ENCODE results near the gene EVPL. TPM values are rescaled to one million over a fixed set of nuclear protein-coding genes. Genes with fewer than 3 reads are reported as not detected.

EVPL gene
- total and polyA plus RNA-seq, 2 donors: 9.0 to 12.5 TPM

DNA sequence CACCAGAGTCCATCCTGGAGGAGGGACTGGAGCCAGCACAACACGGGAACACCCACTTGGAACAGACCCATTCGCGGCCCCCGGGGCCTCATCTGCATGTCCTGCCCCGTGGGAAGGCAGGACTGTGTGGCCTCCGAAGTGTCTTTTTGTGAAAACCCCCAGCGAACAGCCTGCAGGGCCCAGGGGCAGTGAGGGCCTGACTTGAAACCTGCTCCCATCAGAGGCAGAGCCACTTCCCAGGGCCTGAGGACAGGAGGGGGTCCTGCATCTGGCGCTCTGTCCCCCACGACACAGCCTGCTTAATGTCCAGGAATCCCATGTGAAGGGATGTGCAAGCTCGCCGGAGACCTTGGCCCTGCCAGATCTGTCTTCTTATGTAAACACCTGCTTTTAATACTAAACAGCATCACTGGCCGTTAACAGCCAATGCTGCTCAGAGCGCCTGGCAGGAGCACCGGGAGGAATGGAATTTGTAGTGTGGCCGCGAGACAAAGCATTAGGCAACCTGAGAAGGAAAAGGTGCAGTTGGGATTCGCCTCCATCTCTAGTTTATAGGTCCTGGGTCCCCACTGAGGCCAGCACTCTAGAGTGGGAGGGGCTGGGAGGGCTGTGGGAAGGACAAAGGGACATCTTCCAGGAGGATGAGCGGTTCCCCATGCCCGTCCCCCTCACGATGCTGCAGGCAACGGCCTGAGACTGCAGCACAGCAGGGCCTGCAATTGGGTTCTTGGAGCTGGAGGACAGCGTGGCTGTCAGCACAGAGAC lies 9.6 kb upstream of the EVPL start:
- WGBS: 29% methylated on average over 22 of the region's 22 CpGs

DNA sequence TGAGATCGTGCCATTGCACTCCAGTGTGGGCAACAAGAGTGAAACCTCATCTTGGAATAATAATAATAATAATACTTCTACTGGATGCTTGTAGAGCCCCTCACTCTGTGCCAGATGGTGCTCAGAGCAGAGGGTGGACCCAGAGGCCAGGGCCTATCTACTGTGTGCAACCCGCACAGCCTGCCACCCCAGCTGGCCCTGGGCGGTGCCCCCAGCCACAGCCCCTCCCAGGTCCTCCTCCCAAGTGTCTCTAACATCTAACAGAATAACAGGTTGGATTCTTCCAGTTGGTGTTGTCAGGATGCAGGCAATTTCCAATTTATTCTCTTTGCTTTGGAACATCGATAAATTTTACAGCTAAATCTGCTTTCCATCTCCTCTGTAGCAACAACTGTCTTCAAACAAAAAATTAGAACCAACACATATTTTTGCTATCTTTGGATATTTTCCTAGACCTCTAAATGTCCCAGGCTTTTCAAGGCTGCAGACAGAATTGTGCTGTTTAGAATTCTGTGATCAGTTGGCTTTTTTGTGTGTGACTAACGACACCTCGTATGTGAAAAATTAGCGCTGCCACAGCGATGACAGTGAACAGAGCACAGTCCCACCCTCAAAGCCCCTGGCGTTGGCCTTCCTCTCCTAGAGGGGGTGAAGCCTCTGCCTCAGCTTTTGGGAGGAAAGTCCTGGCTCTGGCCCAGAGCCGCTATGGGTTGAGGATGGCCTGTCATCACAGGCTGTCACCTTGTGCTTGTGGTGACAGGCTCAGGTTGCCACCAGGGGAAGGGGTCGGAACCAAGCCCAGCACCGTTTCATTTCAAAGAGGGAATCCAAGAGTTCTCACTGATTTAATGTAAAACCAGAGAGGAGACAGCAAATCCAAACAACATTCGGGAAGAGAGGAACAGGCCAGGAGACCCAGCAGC lies 7.6 kb upstream of the EVPL start:
- 47% methylated on average over 13 of the region's 13 CpGs for WGBS

More for the DNA sequence above, 9.6 kb upstream of the EVPL start:
- no peak overlapping the region for H3K4me3 ChIP-seq (ENCODE audit: low read depth, low read length)
- H3K36me3 ChIP-seq (ENCODE audit: insufficient read depth): peaks cover 7% of the 10 kb centered on the region
- no peaks in the 10 kb centered on the region for H3K4me1 ChIP-seq (ENCODE audit: insufficient read depth)
- H3K27ac ChIP-seq (ENCODE audit: low read depth): no peak overlapping the region
- no peak for DNase-seq (ENCODE audit: extremely low spot score)

DNA sequence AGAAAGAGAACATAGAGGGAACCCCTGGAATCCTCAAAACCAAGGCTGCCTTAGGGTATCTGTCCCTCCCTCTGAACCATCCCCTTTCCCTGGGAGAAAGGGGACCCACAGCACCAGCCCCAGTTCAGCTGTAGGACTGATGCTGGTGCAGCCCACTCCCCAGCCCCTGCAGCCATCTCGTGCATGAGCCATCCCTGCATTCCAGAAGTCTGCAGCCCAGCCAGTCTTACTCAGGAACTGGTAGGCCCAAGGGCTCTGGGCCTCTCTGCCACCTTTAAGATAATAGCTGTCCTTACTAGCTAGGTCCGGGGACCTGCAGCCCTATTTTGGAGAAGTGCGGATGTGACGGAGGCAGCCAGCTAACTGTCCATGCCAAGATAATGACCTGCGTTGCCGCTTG lies 6.0 kb upstream of the EVPL start:
- Histone ChIP-seq H3K4me3 (ENCODE audit: low read depth, low read length) (no peak overlapping the region), H3K4me1 (ENCODE audit: insufficient read depth) (no peaks in the 10 kb centered on the region), H3K36me3 (ENCODE audit: insufficient read depth) (no peaks in the 10 kb centered on the region), H3K27ac (ENCODE audit: low read depth) (no peak overlapping the region)
- WGBS: 97% methylated on average over 6 of the region's 6 CpGs
- DNase-seq (ENCODE audit: extremely low spot score): no peak

More for the DNA sequence above, 7.6 kb upstream of the EVPL start:
- no peaks in the 10 kb centered on the region for H3K4me1 ChIP-seq (ENCODE audit: insufficient read depth)
- no peak overlapping the region for H3K27ac ChIP-seq (ENCODE audit: low read depth)
- DNase-seq (ENCODE audit: extremely low spot score): no peak
- H3K4me3 ChIP-seq (ENCODE audit: low read depth, low read length): no peak overlapping the region
- H3K36me3 ChIP-seq (ENCODE audit: insufficient read depth): no peaks in the 10 kb centered on the region

DNA sequence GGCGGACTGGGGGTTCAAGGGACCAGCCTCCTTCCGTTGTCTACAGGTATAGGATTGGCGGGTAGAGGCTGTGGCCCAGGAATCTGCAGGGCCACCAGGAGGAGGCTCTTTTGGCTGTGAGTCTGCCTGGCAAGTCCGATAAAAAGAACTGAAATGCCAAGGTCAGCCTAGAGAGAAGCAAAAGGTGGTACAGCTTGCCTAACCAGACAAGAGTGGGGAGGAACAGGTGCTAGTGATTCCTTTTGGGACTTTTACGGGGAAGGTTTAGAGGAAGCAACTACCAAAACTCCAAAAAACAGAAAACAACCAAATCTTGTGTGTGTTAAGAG lies 5.6 kb upstream of the EVPL start:
- Histone ChIP-seq H3K4me1 (ENCODE audit: insufficient read depth) (no peaks in the 10 kb centered on the region), H3K4me3 (ENCODE audit: low read depth, low read length) (no peak overlapping the region), H3K36me3 (ENCODE audit: insufficient read depth) (no peaks in the 10 kb centered on the region), H3K27ac (ENCODE audit: low read depth) (no peak overlapping the region)
- DNase-seq (ENCODE audit: extremely low spot score): no peak
- WGBS: 96% methylated on average over 5 of the region's 5 CpGs

DNA sequence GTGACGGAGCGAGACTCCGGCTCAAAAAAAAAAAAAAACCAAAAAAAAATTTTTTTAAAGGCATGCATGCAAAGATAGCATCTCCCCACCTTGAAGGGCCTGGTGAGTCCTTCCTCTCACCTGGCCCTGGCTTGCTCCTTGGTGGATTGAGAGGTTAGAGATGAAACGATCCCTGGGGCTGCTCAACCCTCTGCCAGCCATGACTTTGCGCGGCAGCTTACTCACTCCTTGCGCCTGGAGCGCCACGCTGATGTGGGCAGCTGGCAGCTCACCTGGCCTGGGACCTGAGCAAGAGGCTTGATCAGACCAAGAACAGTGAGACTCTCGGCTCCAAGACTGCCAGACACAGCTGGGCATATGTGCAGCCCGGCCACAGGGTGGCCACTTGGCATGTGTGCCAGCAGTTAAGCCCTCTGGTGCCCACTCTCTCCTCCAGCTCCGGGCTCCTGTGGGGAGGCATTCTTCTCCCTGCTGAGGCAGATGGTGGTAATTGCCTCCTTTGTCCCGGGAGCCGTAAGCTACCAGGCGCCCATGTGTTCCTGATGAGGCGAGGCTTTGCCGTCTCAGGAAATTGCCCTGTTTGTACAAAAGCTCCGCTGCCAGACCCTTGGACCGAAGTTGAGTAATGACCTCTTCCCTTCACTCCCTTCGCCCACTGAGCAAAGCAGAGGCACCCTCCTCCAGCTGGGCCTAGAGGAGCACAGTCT lies 5.1 kb upstream of the EVPL start:
- no peak for DNase-seq (ENCODE audit: extremely low spot score)
- no peaks in the 10 kb centered on the region for H3K4me1 ChIP-seq (ENCODE audit: insufficient read depth)
- no peak overlapping the region for H3K27ac ChIP-seq (ENCODE audit: low read depth)
- WGBS: 87% methylated on average over 20 of the region's 20 CpGs
- H3K36me3 ChIP-seq (ENCODE audit: insufficient read depth): no peaks in the 10 kb centered on the region
- H3K4me3 ChIP-seq (ENCODE audit: low read depth, low read length): no peak overlapping the region

DNA sequence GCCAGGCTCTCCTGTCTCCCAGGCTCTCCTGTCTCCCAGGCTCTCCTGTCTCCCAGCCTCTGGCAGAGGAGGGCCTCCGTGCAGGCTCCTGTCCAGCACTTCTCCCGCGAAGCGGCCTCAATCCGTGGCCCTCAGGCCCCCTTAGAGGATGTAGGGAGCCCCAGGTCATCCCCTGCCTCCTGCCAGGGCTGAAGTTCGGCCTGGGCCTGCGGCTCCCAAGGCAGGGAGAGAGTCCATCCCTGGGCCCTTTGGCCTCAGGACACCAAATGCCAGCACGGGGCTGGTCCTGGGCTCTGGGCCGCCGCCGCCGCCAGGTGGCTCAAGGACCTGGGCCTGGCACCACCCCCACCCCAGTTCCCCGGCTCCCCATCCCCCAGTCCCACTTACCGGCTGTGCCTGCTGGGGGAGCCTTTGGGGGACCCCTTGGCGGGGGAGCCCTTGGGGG lies 370 bp downstream of the EVPL start:
- Histone ChIP-seq H3K4me1 (ENCODE audit: insufficient read depth) (no peaks in the 10 kb centered on the region), H3K27ac (ENCODE audit: low read depth) (peak overlapping the region; percentile 69), H3K36me3 (ENCODE audit: insufficient read depth) (no peaks in the 10 kb centered on the region), H3K4me3 (ENCODE audit: low read depth, low read length) (peak overlapping the region; percentile 16)
- DNase-seq (ENCODE audit: extremely low spot score): no peak
- WGBS: 64% methylated on average over 15 of the region's 15 CpGs

DNA sequence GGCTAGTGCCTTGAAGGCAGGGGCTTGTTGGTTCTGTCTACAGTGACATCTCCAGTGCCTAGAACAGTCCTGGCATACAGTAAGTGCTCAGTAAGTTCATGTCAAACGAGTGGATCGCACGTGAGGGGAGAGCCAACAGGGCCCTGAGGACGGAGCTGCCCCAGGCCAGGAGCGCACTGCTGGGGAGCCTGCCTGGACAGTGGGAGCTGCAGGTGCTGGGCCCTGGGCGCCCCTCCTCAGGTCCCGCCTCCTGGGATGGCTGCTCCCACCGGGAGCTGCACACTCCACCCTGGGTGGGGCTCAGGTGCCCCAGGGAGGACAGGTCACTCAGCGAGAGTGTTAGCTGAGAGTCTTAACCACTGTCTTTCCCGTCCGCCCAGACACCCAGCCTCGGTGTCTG lies 1.8 kb downstream of the EVPL start:
- no peak overlapping the region for H3K27ac ChIP-seq (ENCODE audit: low read depth)
- DNase-seq (ENCODE audit: extremely low spot score): no peak
- H3K4me1 ChIP-seq (ENCODE audit: insufficient read depth): no peaks in the 10 kb centered on the region
- no peak overlapping the region for H3K4me3 ChIP-seq (ENCODE audit: low read depth, low read length)
- no peaks in the 10 kb centered on the region for H3K36me3 ChIP-seq (ENCODE audit: insufficient read depth)
- 85% methylated on average over 12 of the region's 12 CpGs for WGBS

DNA sequence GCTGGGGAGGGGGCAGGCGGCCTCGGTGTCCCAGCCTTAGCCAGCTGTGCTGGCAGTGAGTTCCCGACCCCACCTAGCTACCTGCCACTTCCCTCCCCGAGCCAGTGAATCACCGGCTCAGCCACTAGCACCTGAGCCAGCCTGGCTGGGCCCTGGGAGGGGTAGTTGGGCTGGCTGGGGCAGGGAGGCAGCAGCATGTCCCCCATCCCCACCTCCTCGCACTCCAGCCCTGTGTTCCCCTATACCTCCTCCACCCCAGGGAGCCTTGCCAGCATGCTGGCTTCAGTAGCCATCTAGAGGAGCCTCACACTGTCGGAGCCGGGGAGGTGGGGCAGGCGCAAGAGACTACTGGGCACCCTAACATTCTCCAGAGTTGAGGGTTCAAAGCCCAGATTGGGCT lies 2.8 kb downstream of the EVPL start:
- H3K4me1 ChIP-seq (ENCODE audit: insufficient read depth): no peaks in the 10 kb centered on the region
- H3K4me3 ChIP-seq (ENCODE audit: low read depth, low read length): no peak overlapping the region
- no peaks in the 10 kb centered on the region for H3K36me3 ChIP-seq (ENCODE audit: insufficient read depth)
- WGBS: 81% methylated on average over 9 of the region's 9 CpGs
- H3K27ac ChIP-seq (ENCODE audit: low read depth): no peak overlapping the region
- no peak for DNase-seq (ENCODE audit: extremely low spot score)

DNA sequence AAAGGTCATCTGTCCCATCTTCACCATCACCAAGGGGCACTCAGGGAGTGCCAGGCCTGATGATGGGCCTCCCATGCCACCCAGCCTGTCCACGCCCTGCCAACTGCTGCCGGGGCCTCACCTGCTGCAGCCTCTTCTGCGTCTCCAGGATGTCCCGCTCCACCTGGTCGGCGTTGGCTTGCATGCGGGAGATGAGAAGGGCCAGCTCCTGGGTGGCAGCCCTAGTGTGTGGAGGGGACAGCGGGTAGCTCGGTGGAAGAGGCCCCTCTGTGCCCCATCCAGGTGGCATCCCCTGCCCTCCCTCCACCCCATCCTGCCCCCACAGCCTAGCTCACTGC lies 3.2 kb downstream of the EVPL start:
- DNase-seq (ENCODE audit: extremely low spot score): no peak
- H3K4me3 ChIP-seq (ENCODE audit: low read depth, low read length): no peak overlapping the region
- 93% methylated on average over 9 of the region's 9 CpGs for WGBS
- no peak overlapping the region for H3K27ac ChIP-seq (ENCODE audit: low read depth)
- H3K4me1 ChIP-seq (ENCODE audit: insufficient read depth): no peaks in the 10 kb centered on the region
- no peaks in the 10 kb centered on the region for H3K36me3 ChIP-seq (ENCODE audit: insufficient read depth)

DNA sequence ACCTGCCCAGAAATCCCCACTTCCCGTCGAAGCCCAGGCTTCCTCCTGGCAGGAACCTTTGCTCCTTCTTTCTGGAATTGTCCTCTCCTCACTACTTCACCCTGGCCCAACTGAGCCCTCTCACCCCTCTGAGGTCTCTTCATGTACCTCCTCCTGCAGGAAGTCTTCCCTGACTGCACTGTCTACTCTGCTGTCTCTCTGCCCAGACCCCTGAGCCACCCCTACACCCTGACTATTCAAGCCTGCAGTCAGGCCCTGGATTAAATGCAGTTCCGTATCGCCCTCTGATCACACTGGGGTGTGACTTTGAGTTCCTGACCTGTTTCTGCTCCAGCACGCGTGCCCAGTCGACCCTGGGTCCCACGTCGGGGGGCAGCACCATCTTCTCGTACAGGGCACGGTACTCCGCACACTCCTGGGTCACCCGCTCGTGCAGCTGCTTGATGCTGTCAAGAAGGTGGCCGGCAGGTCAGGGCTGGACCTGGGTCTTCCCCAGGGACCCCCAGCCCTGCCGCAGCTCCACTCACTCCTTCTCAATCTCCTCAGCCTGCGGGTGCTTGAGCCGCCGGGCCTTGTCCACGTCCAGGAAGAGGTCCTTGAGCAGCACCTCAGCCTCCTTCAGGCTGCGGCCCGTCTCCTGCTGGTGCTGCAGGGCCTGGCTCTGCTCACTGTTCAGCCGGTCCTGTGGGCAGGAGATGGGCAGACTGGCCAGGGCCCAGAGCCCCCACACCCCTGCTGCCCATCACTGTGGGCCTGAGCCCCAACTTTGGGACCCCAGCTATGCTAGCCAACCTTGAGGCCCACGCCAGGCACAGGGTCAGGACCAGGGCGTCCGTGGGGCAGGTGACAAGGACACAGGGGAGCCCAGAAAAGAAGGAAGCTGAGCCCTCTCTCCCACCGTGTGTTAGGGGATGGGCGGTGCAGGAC lies 3.9 kb downstream of the EVPL start:
- Histone ChIP-seq H3K4me1 (ENCODE audit: insufficient read depth) (no peaks in the 10 kb centered on the region), H3K4me3 (ENCODE audit: low read depth, low read length) (no peak overlapping the region), H3K36me3 (ENCODE audit: insufficient read depth) (no peaks in the 10 kb centered on the region), H3K27ac (ENCODE audit: low read depth) (no peak overlapping the region)
- WGBS: 92% methylated on average over 28 of the region's 28 CpGs
- no peak for DNase-seq (ENCODE audit: extremely low spot score)

DNA sequence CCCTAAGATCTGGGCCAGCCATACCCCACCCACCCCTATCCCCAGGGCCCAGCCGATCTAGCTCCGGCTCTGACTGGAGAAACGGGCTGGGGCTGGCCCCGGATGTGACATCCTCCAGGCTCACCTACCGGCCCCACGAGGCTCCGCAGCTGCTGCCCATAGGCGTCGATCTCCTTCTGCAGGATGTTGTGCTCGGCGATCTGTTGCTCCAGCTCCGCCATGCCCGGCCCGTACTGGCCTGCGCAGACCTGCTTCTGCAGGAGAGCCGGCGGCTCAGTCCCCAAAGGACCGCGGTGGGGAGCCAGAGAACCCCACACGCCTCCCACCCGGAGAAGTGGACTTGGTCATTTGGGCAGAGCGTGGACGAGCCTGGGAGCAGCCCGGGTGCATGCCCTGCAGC lies 4.8 kb downstream of the EVPL start:
- H3K4me3 ChIP-seq (ENCODE audit: low read depth, low read length): no peak overlapping the region
- DNase-seq (ENCODE audit: extremely low spot score): no peak
- no peaks in the 10 kb centered on the region for H3K4me1 ChIP-seq (ENCODE audit: insufficient read depth)
- WGBS: 79% methylated on average over 24 of the region's 24 CpGs
- no peak overlapping the region for H3K27ac ChIP-seq (ENCODE audit: low read depth)
- H3K36me3 ChIP-seq (ENCODE audit: insufficient read depth): no peaks in the 10 kb centered on the region

DNA sequence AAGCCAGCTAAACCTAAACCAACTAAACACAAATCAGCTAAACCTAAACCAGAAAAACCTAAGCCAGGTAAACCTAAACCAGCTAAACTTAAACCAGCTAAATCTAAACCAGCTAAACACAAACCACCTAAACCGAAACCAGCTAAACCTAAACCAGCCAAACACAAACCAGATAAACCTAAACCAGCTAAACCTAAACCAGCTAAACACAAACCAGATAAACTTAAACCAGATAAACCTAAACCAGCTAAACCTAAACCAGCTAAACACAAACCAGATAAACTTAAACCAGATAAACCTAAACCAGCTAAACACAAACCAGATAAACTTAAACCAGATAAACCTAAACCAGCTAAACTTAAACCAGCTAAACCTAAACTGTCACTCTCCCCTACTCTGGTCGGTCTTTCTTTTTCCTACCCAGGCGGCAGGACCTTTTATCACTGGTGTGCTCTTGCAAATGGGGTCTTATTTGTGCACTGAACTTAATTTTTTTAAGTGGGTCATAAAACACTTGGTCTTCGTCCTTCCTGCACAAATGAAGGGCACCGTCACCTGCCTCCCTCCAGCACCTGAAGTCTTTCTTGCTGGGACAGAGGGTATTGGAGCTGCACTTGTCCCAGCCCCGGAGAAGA lies 7.2 kb downstream of the EVPL start:
- WGBS: 82% methylated on average over 6 of the region's 6 CpGs
- Histone ChIP-seq H3K4me1 (ENCODE audit: insufficient read depth) (no peaks in the 10 kb centered on the region), H3K36me3 (ENCODE audit: insufficient read depth) (no peaks in the 10 kb centered on the region), H3K27ac (ENCODE audit: low read depth) (no peak overlapping the region), H3K4me3 (ENCODE audit: low read depth, low read length) (no peak overlapping the region)
- DNase-seq (ENCODE audit: extremely low spot score): no peak
